ENCODE results near the gene PDZRN3. TPM values are rescaled to one million over a fixed set of nuclear protein-coding genes. Genes with fewer than 3 reads are reported as not detected.

The PDZRN3 gene
- total RNA-seq, 1 experiment from 2014 or later, result 5.9 TPM

DNA sequence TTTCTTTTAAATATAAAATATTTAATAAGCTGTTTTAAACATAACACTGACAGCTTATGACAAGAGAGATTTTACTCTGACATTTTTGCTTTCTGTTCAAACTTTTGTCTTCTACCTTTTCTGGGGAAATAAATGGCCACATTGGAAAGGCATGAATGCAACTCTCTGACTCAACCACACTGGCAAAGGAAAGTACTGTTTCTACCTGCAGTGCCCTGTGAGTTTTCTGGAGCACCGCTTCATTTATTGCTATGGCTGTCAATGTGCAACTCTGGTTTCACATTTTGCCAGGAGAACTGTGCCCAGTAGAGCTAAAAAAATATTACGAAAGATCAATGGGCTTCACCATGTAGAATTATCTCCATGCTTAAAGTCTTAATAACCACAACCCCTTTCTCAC lies 15.1 kb downstream of the PDZRN3 start:
- no peak overlapping the region for H3K4ac ChIP-seq (ENCODE audit: low read depth, low read length)
- no peaks in the 10 kb centered on the region for H3K27me3 ChIP-seq (ENCODE audit: insufficient read depth, low read length)
- H2BK20ac ChIP-seq (ENCODE audit: low read depth, low read length, poor library complexity, severe bottlenecking), result no peak overlapping the region
- Mint-ChIP-seq H3K4me1 (peaks cover 9 to 11% of the 10 kb centered on the region in 2 experiments), H3K27ac (no peak overlapping the region), H3K36me3 (ENCODE audit: insufficient read depth in 1 of 3, low read depth in 3 of 3) (peaks cover 0 to 9% (median 5%) of the 10 kb centered on the region in 3 experiments; a peak in 4 of 7 replicates), H3K4me3 (no peak overlapping the region), H3K27me3 (ENCODE audit: low read depth) (no peaks in the 10 kb centered on the region), H3K9me3 (no peaks in the 10 kb centered on the region)
- WGBS (ENCODE audit: extremely low coverage, insufficient read length, low lambda C conversion rate), result no CpG with 5 or more reads among the region's 2 CpGs
- H4K8ac ChIP-seq (replicated peaks; ENCODE audit: insufficient read length, low read depth, low read length), result no peak overlapping the region
- H3K23me2 ChIP-seq (ENCODE audit: insufficient read length, low read depth, low read length, poor library complexity, severe bottlenecking), result no peaks in the 10 kb centered on the region
- H3K27ac ChIP-seq (ENCODE audit: insufficient read length, low read depth, low read length), result no peak overlapping the region
- H4K91ac ChIP-seq (ENCODE audit: insufficient read length, low read depth, low read length), result no peak overlapping the region
- H3K9ac ChIP-seq (ENCODE audit: extremely low read depth, insufficient read length, low read length), result no peak overlapping the region
- no peak overlapping the region for H3K4me2 ChIP-seq (ENCODE audit: insufficient read depth, insufficient read length, low read length)
- no peaks in the 10 kb centered on the region for H4K20me1 ChIP-seq (ENCODE audit: control insufficient read depth, insufficient read depth, insufficient read length)
- peaks cover 4% of the 10 kb centered on the region; the same call in 1 of the 2 replicates for H3K4me1 ChIP-seq (ENCODE audit: insufficient read depth, low read length)
- H3K23ac ChIP-seq (ENCODE audit: insufficient read length, low read depth, low read length), result no peak overlapping the region
- no peak for DNase-seq
- H2AK5ac ChIP-seq (ENCODE audit: insufficient read length, low read length), result no peak overlapping the region
- H3K18ac ChIP-seq (ENCODE audit: insufficient read length, low read depth, low read length), result no peak overlapping the region
- H2BK120ac ChIP-seq (ENCODE audit: low read depth, low read length, poor library complexity, severe bottlenecking), result no peak overlapping the region
- H3T11ph ChIP-seq (ENCODE audit: low read length), result no peak overlapping the region
- no peak overlapping the region for H2BK12ac ChIP-seq (ENCODE audit: insufficient read length, low read depth, low read length)
- H4K5ac ChIP-seq (ENCODE audit: insufficient read length, low read depth, low read length), result no peak overlapping the region
- no peak overlapping the region for H3K14ac ChIP-seq (ENCODE audit: insufficient read depth, low read length)
- no peak overlapping the region for H2AFZ ChIP-seq (ENCODE audit: low read length)
- H2BK5ac ChIP-seq (ENCODE audit: insufficient read length, low read length), result no peak overlapping the region
- no peak overlapping the region for H2BK15ac ChIP-seq (ENCODE audit: low read depth, low read length)
- no peaks in the 10 kb centered on the region for H3K79me1 ChIP-seq (ENCODE audit: insufficient read depth, low read depth, low read length, poor library complexity, severe bottlenecking)
- TF ChIP-seq CTCF (conservative IDR thresholded peaks at IDR 0.05), result no peak
- H3K79me2 ChIP-seq (ENCODE audit: insufficient read depth, low read length), result no peaks in the 10 kb centered on the region
- no peaks in the 10 kb centered on the region for H3K9me3 ChIP-seq (ENCODE audit: control insufficient read depth, low read depth, low read length)
- no peak overlapping the region for H3K56ac ChIP-seq (ENCODE audit: insufficient read length, low read depth, low read length)

Data from H9 (cell line).